ENCODE data around the gene PSTPIP2. TPM values are rescaled to one million over a fixed set of nuclear protein-coding genes. Genes with fewer than 3 reads are reported as not detected.

Gene PSTPIP2
- total and polyA plus RNA-seq, 2 donors (not counting 3 experiments of a cell fraction or from before 2014, with no cell fraction given), result 1.6 to 4.9 TPM

DNA sequence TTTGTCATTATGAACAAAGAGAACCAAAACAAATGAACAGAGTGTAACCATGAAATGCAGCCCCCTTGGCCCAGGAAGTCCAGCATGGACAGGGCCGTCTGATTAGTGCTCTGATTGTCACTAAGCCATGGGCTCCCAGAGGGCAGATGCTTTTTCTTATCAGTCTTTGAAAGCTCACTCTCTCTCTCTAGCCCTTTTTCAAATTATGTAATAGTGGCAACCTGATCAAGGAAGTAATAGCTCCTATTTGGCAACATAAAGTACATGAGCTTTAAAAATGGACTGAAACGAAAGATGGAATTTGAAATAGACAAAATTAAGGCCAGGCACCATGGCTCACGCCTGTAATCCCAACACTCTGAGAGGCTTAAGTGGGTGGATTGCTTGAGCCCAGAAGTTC, 72.5 kb downstream of the PSTPIP2 start:
- Histone ChIP-seq H3K9me3 (replicated peaks; ENCODE audit: control insufficient read depth, insufficient read depth, low read length) (no peaks in the 10 kb centered on the region), H2AFZ (ENCODE audit: low read depth, low read length) (no peak overlapping the region), H3K27ac (ENCODE audit: insufficient read depth, low read depth, low read length) (no peak overlapping the region), H3K4me3 (replicated peaks in 1 of 3; ENCODE audit: insufficient read depth in 1 of 3, low read depth in 1 of 3, low read length in 3 of 3) (no peak overlapping the region), H3K79me2 (ENCODE audit: control insufficient read depth, insufficient read depth, low read length) (no peaks in the 10 kb centered on the region), H3K9ac (replicated peaks; ENCODE audit: extremely low read depth, insufficient read depth, low read length) (no peak overlapping the region), H3K36me3 (ENCODE audit: control insufficient read depth in 2 of 2, extremely low read depth in 1 of 2, insufficient read depth in 2 of 2, low read length in 2 of 2) (no peaks in the 10 kb centered on the region), H3K27me3 (ENCODE audit: control insufficient read depth in 2 of 2, insufficient read depth in 2 of 2, low read length in 2 of 2) (no peaks in the 10 kb centered on the region), H4K20me1 (replicated peaks; ENCODE audit: control insufficient read depth, extremely low read depth, insufficient read depth, low read length) (no peaks in the 10 kb centered on the region), H3K4me2 (ENCODE audit: insufficient read depth, low read length) (no peak overlapping the region), H3K4me1 (ENCODE audit: control insufficient read depth, extremely low read depth, insufficient read depth, low read length) (no peaks in the 10 kb centered on the region), H3K9me1 (replicated peaks; ENCODE audit: control insufficient read depth, extremely low read depth, insufficient read depth, low read length) (no peaks in the 10 kb centered on the region)
- dilution Hi-C loops (cut with MboI; ENCODE audit: extremely low pct_ligation_motif_present, low sequenced_read_pairs) (no loop called here), intact Hi-C loops (cut with micrococcal nuclease) (no loop called here)
- DNase-seq (ENCODE audit: low read depth, low spot score) (no peak), FAIRE-seq (no peak)
- no TSS peak for BruUV-seq (replicated peaks)
- TF ChIP-seq FOS (IDR thresholded peaks at IDR 0.05; ENCODE audit: borderline replicate concordance, insufficient read depth, low read length) (no peak), JUN (IDR thresholded peaks at IDR 0.05; ENCODE audit: borderline replicate concordance, insufficient read depth, insufficient read length, low read depth) (no peak)
- POLR2A ChIA-PET, result interaction anchor here (0.6 kb wide), 1 partner anchor 95 kb away, joined by 3 read pairs; no protein-coding TSS in a partner anchor
- CTCF ChIA-PET, result no interaction called here

DNA sequence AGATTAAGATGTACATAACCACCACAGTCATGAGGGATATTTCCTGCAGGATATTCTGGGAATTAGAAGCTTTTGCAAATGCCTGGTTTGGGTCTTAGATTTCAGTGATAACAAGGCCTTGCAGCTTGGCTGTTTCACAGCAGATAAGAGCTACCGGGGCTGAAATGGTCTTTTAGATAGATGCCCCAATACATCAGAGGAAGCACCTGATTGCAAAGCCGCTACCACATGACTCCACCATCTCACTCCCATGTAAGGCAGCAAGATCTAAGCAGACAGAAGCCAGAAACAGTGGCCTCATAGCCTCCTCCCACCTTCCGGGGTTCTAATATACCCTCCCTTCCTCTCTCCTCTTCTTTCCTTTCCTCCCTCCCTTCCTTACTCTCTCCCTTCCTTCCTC, 73.8 kb downstream of the PSTPIP2 start:
- H3K36me3 ChIP-seq (ENCODE audit: control insufficient read depth in 2 of 2, extremely low read depth in 1 of 2, insufficient read depth in 2 of 2, low read length in 2 of 2), result no peaks in the 10 kb centered on the region
- intact Hi-C loops (cut with micrococcal nuclease), result no loop called here
- H3K4me1 ChIP-seq (ENCODE audit: control insufficient read depth, extremely low read depth, insufficient read depth, low read length), result peaks cover 7% of the 10 kb centered on the region
- no peak overlapping the region for H3K9ac ChIP-seq (replicated peaks; ENCODE audit: extremely low read depth, insufficient read depth, low read length)
- no peak overlapping the region for H3K4me2 ChIP-seq (ENCODE audit: insufficient read depth, low read length)
- no TSS peak for BruUV-seq (replicated peaks)
- no peak overlapping the region for H3K27ac ChIP-seq (ENCODE audit: insufficient read depth, low read depth, low read length)
- no peak for TF ChIP-seq EZH2 (IDR thresholded peaks at IDR 0.05; ENCODE audit: borderline replicate concordance, low read depth, low read length, severe bottlenecking)
- peak; percentile 36 for TF ChIP-seq GATA2 (IDR thresholded peaks at IDR 0.05; ENCODE audit: insufficient read depth, insufficient read length, low read depth, low read length)
- no peak for TF ChIP-seq FOS (IDR thresholded peaks at IDR 0.05; ENCODE audit: borderline replicate concordance, insufficient read depth, low read length)
- no peaks in the 10 kb centered on the region for H4K20me1 ChIP-seq (replicated peaks; ENCODE audit: control insufficient read depth, extremely low read depth, insufficient read depth, low read length)
- FAIRE-seq (no peak), DNase-seq (ENCODE audit: low read depth, low spot score) (peak; percentile 18)
- no peak overlapping the region for H3K4me3 ChIP-seq (replicated peaks in 1 of 3; ENCODE audit: insufficient read depth in 1 of 3, low read depth in 1 of 3, low read length in 3 of 3)
- POLR2A ChIA-PET, result no interaction called here
- no peak overlapping the region for H2AFZ ChIP-seq (ENCODE audit: low read depth, low read length)
- no peaks in the 10 kb centered on the region for H3K27me3 ChIP-seq (ENCODE audit: control insufficient read depth in 2 of 2, insufficient read depth in 2 of 2, low read length in 2 of 2)
- CTCF ChIA-PET, result no interaction called here
- H3K9me3 ChIP-seq (replicated peaks; ENCODE audit: control insufficient read depth, insufficient read depth, low read length), result no peaks in the 10 kb centered on the region
- H3K9me1 ChIP-seq (replicated peaks; ENCODE audit: control insufficient read depth, extremely low read depth, insufficient read depth, low read length), result no peaks in the 10 kb centered on the region
- dilution Hi-C loops (cut with MboI; ENCODE audit: extremely low pct_ligation_motif_present, low sequenced_read_pairs), result no loop called here
- no peaks in the 10 kb centered on the region for H3K79me2 ChIP-seq (ENCODE audit: control insufficient read depth, insufficient read depth, low read length)

Data from endothelial cell of umbilical vein (primary cell).